22Rv1 (cell line): ENCODE data around the gene TCTA.
A peak's percentile ranks its signal among the peaks of the same experiment; 100 is the strongest.

ENCODE experiments used
- H3K27ac ChIP-seq: fragments of 450-650 bp; 2 replicates; pipeline ENCODE4 v1.5.1; 2017
- ZFX ChIP-seq: fragments of 450-650 bp; IDR thresholded peaks from 2 replicates; pipeline ENCODE4 v1.6.1; 2017; ENCODE audit warnings: antibody characterized with exemption, borderline replicate concordance
- TF ChIP-seq, protein P1 (sequence below): fragments of 450-650 bp; IDR thresholded peaks from 2 replicates; pipeline ENCODE4 v1.5.1; 2017; ENCODE audit warnings: mild to moderate bottlenecking

TCTA gene

DNA sequence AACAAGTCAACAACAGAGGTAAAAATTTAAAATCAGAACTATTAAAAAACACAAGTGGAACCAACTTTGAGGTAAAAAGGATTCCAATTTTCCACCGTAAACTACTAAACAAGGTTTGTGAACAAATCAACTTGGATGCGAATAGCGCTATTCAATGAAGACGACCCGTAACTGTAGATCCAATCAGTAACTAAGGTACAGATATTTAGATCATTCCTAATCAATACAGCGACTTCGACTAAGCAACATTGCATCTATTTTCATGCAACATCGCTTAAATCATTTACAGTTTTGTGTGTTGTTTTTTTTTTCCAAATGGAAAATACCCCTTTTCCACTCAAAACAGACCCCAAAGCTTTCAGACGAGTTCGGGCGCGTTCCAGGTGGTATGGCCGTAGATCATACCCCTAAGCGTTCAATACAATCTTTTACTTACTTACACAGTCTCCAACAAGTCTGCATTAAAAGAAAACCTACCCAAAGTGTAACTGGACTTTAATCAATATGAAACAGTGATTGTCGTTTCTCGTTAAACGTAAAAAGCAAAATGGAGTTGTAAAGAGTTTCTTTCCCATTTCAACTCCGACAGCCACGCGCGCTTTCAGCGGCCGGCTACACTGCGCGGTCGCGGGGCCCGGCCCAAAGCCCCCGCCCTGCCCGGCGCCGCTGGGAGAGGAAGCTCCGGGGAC, 1.2 kb upstream of the TCTA start:
- TF ChIP-seq, protein P1, sequence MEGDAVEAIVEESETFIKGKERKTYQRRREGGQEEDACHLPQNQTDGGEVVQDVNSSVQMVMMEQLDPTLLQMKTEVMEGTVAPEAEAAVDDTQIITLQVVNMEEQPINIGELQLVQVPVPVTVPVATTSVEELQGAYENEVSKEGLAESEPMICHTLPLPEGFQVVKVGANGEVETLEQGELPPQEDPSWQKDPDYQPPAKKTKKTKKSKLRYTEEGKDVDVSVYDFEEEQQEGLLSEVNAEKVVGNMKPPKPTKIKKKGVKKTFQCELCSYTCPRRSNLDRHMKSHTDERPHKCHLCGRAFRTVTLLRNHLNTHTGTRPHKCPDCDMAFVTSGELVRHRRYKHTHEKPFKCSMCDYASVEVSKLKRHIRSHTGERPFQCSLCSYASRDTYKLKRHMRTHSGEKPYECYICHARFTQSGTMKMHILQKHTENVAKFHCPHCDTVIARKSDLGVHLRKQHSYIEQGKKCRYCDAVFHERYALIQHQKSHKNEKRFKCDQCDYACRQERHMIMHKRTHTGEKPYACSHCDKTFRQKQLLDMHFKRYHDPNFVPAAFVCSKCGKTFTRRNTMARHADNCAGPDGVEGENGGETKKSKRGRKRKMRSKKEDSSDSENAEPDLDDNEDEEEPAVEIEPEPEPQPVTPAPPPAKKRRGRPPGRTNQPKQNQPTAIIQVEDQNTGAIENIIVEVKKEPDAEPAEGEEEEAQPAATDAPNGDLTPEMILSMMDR = no peak
- TF ChIP-seq ZFX = no peak
- H3K27ac ChIP-seq = peak overlapping the region; percentile 96

DNA sequence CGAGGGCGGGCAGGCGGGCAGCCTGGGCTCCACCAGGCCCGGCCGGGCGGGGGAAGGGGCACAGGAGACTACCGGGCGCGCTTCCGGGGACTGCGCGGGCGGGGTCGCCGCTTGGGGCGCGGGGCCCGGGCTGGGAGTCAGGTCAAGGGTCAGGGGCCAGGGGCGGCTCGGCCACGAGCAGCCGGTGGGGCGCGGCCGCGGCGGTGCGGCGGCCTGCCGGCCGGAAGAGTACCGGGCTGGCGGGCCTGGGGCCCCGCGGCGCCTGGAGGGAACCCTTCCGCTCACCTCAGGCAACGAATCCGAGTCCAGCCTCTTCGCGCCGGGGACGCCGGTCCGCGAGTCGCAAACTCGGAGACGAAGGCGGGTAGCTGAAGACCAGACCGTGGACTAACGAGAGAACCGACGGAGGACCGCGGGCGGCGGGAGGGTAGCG, 672 bp upstream of the TCTA start:
- no peak for TF ChIP-seq ZFX
- TF ChIP-seq, protein P1 = no peak
- H3K27ac ChIP-seq = peak overlapping the region; percentile 96

DNA sequence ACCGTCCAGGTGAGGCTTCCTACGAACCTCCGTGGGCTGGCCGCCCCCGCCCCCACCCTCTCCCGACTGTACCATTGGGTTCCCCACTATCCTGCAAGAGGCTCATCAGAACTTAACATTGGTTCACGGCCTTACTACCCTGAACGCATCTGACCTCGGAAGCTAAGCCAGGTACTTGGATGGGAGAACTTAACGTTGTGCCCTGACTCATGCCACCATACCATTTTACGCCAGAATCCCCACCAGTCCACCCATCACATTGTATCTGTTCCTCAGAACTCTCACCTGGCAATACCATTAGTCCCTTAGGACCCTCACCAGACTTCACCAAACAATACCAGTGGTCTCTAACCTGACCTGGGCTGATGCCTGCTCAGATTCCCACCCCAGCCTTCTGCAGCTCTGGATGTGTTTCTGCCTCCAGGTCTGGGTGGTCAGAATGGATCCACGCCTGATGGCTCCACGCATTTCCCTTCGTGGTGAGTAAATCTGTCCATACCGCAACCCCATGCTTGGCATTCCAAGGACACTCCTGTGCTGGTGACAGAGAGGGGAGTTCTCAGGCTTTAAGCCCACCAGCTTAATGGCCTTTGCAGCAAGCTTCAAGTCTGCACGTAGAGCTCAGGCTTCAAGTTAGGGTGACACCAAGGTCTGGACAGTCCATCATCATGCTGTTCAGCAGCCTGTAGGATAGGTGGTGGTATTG, 562 bp downstream of the TCTA start:
- TF ChIP-seq ZFX = no peak
- TF ChIP-seq, protein P1 = no peak
- peak overlapping the region; percentile 96 for H3K27ac ChIP-seq

DNA sequence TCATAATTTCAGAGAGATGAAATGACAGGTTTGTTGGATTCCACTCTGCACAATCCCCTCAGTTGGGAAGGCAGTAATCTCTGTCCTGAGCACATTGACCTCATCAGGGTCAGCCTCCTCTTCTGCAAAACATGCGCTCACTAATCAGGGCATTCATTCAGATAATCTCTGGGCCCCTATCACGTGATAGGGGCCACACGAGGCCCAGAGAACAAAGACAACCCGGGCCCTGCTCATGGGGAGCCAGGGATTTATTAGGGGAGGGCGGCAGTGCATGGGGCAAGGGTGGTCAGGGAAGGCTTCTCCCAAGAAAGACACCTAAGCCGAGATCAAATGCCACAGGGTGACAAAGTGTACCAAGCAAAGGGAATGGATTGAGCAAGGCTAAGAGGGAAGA, 1.1 kb downstream of the TCTA start:
- H3K27ac ChIP-seq = peak overlapping the region; percentile 96
- no peak for TF ChIP-seq ZFX
- TF ChIP-seq, protein P1 = no peak

DNA sequence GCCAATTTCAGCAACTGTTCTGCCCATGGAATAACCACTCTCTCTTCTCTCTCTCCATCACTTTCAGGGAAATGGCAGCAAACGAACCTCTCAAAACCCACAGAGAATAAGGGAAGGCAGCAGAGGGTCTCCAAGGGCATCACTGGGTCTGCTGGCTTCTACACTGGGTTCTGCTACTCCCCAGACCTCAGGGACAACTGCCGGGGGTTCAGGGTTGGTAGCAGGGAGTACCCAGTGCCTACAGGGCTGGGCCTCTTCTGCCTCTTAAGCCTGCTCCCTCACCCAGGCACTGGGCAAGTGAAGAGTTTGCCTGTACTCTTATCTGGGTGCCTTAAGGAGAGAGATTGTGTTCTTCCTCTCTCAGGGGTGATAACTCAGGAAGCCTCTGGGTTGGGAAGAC, 2.5 kb downstream of the TCTA start:
- no peak for TF ChIP-seq ZFX
- TF ChIP-seq, protein P1 = no peak
- no peak overlapping the region for H3K27ac ChIP-seq

DNA sequence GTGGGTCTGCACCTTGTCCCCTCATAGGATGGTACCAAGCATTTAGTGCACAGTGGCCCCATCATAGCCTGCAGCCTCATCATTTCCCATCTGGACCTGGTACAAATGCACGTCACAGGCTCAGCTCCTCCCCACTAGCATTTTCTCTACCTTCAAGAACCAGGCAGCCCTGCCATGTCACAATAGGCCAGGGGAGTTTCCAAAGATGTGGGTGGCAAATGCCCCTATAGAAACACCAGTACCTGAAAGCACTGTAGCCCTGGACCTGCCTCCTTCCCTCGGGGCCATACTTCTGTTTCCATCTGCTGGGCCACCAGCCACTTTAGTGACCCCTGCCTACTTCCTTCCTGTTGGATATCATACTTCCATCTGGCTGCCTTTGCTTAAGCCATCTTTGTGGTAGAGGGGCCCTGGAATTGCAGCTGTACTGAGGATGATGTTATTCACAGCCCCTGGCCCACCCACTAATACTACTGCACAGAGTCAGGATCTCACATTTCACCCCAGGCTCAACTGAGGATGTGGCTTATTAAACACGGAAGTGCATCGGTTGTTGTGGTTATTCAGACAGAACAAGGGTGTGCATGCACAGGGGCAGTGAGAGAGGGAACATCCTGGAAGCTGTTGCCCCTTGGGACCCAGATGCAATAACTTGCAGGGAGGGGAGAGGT, 3.8 kb downstream of the TCTA start:
- TF ChIP-seq ZFX = no peak
- TF ChIP-seq, protein P1 = no peak
- peak overlapping the region; percentile 11; the same call in 1 of the 2 replicates for H3K27ac ChIP-seq
